ENCODE results near the gene DHX29. TPM values are rescaled to one million over a fixed set of nuclear protein-coding genes. Genes with fewer than 3 reads are reported as not detected.

DHX29 gene
- total RNA-seq, 1 experiment from 2014 or later = 30.1 TPM

- TF ChIP-seq, protein P1, sequence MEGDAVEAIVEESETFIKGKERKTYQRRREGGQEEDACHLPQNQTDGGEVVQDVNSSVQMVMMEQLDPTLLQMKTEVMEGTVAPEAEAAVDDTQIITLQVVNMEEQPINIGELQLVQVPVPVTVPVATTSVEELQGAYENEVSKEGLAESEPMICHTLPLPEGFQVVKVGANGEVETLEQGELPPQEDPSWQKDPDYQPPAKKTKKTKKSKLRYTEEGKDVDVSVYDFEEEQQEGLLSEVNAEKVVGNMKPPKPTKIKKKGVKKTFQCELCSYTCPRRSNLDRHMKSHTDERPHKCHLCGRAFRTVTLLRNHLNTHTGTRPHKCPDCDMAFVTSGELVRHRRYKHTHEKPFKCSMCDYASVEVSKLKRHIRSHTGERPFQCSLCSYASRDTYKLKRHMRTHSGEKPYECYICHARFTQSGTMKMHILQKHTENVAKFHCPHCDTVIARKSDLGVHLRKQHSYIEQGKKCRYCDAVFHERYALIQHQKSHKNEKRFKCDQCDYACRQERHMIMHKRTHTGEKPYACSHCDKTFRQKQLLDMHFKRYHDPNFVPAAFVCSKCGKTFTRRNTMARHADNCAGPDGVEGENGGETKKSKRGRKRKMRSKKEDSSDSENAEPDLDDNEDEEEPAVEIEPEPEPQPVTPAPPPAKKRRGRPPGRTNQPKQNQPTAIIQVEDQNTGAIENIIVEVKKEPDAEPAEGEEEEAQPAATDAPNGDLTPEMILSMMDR (IDR thresholded peaks at IDR 0.05) = no peak
- TF ChIP-seq SIN3A (IDR thresholded peaks at IDR 0.05; ENCODE audit: borderline replicate concordance, insufficient read depth, low read depth, low read length) (no peak), TCF7L2 (IDR thresholded peaks at IDR 0.05; ENCODE audit: low read depth, low read length) (no peak)
- TF ChIP-seq, protein P2, sequence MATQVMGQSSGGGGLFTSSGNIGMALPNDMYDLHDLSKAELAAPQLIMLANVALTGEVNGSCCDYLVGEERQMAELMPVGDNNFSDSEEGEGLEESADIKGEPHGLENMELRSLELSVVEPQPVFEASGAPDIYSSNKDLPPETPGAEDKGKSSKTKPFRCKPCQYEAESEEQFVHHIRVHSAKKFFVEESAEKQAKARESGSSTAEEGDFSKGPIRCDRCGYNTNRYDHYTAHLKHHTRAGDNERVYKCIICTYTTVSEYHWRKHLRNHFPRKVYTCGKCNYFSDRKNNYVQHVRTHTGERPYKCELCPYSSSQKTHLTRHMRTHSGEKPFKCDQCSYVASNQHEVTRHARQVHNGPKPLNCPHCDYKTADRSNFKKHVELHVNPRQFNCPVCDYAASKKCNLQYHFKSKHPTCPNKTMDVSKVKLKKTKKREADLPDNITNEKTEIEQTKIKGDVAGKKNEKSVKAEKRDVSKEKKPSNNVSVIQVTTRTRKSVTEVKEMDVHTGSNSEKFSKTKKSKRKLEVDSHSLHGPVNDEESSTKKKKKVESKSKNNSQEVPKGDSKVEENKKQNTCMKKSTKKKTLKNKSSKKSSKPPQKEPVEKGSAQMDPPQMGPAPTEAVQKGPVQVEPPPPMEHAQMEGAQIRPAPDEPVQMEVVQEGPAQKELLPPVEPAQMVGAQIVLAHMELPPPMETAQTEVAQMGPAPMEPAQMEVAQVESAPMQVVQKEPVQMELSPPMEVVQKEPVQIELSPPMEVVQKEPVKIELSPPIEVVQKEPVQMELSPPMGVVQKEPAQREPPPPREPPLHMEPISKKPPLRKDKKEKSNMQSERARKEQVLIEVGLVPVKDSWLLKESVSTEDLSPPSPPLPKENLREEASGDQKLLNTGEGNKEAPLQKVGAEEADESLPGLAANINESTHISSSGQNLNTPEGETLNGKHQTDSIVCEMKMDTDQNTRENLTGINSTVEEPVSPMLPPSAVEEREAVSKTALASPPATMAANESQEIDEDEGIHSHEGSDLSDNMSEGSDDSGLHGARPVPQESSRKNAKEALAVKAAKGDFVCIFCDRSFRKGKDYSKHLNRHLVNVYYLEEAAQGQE (IDR thresholded peaks at IDR 0.05; ENCODE audit: insufficient read depth in 1 of 2, low read depth in 2 of 2, low read length in 1 of 2) = no peak
- CTCF ChIA-PET = interaction anchor here (0.6 kb wide), 1 partner anchor 452 kb away, joined by 7 read pairs; no protein-coding TSS in a partner anchor
Observed at GRCh38 chr5:55241746-55242145, 65.7 kb downstream of the DHX29 start.

DNA sequence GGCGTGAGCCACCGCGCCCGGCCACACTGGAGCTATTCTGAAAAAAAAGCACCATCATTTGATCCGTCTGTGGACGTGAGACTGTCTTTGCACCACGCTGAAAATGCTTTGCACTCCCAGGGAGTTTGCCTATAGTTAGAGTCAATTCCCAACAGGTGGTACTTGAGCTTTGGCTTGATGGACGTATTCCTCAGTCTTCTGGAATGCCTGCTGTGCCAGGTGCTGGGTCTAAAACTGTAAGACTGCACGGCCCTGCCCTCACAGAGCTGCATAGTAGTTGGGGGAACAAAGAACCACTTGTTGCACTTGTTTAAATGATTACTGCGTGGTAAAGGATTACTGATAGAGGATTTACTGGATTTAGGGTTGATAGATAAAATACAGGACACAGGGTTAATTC, 70.7 kb downstream of the DHX29 start:
- ChIA-PET CTCF (no interaction called here), POLR2A (interaction anchor here (0.7 kb wide), 1 partner anchor 895 kb away, joined by 3 read pairs; no protein-coding TSS in a partner anchor)
- Histone ChIP-seq H3K4me1 (ENCODE audit: control insufficient read depth, insufficient read depth, low read length) (peaks cover 5% of the 10 kb centered on the region), H3K27me3 (ENCODE audit: control insufficient read depth, insufficient read depth, low read length) (no peaks in the 10 kb centered on the region), H3K36me3 (ENCODE audit: control insufficient read depth, insufficient read depth, low read length) (no peaks in the 10 kb centered on the region; the same call in 1 of the 2 replicates), H3K27ac (ENCODE audit: low read length) (no peak overlapping the region), H3K4me3 (ENCODE audit: low read depth in 2 of 2, low read length in 2 of 2) (no peak overlapping the region), H3K9me3 (ENCODE audit: control insufficient read depth, insufficient read depth, low read depth, low read length) (no peaks in the 10 kb centered on the region)
- in situ Hi-C loops (cut with HindIII; ENCODE audit: low pct_unique_long_range_greater_than_20kb, low sequenced_read_pairs) = no loop called here
- intact Hi-C loops (cut with micrococcal nuclease; ENCODE audit: unreplicated experiment) = no loop called here
- DNase-seq (ENCODE audit: low read depth, low spot score) = no peak
- BruUV-seq (replicated peaks) = no TSS peak
- ATAC-seq = no peak
- TF ChIP-seq SIN3A (IDR thresholded peaks at IDR 0.05; ENCODE audit: borderline replicate concordance, insufficient read depth, low read depth, low read length) (no peak), POLR2AphosphoS5 (IDR thresholded peaks at IDR 0.05; ENCODE audit: low read depth, low read length) (no peak), TCF7L2 (IDR thresholded peaks at IDR 0.05; ENCODE audit: low read depth, low read length) (no peak)
- TF ChIP-seq, protein P2 (IDR thresholded peaks at IDR 0.05; ENCODE audit: insufficient read depth in 1 of 2, low read depth in 2 of 2, low read length in 1 of 2) = no peak
- TF ChIP-seq, protein P1 (IDR thresholded peaks at IDR 0.05) = no peak

More at GRCh38 chr5:55241746-55242145, 65.7 kb downstream of the DHX29 start:
- no peaks in the 10 kb centered on the region; the same call in 1 of the 2 replicates for H3K4me1 ChIP-seq (ENCODE audit: control insufficient read depth, insufficient read depth, low read length)
- no peak for ATAC-seq
- DNase-seq (ENCODE audit: low read depth, low spot score) = no peak
- H3K27me3 ChIP-seq (ENCODE audit: control insufficient read depth, insufficient read depth, low read length) = no peaks in the 10 kb centered on the region
- intact Hi-C loops (cut with micrococcal nuclease; ENCODE audit: unreplicated experiment) (no loop called here), in situ Hi-C loops (cut with HindIII; ENCODE audit: low pct_unique_long_range_greater_than_20kb, low sequenced_read_pairs) (no loop called here)
- POLR2A ChIA-PET = no interaction called here
- H3K9me3 ChIP-seq (ENCODE audit: control insufficient read depth, insufficient read depth, low read depth, low read length) = no peaks in the 10 kb centered on the region
- BruUV-seq (replicated peaks) = no TSS peak
- H3K27ac ChIP-seq (ENCODE audit: low read length) = no peak overlapping the region
- H3K36me3 ChIP-seq (ENCODE audit: control insufficient read depth, insufficient read depth, low read length) = no peaks in the 10 kb centered on the region
- no peak overlapping the region for H3K4me3 ChIP-seq (ENCODE audit: low read depth in 2 of 2, low read length in 2 of 2)

Measured in Panc1 (cell line).